ENCODE results near the gene SMIM29.

The SMIM29 gene

GRCh38 chr6:34236443-34237315 is 12.1 kb downstream of the SMIM29 start, which contains the start of gene HMGA1:
Gene HMGA1 (plus strand): TSS chr6:34236873. CDS start chr6:34240781, 3,908 bp downstream.
- H3K27me3 ChIP-seq (ENCODE audit: control insufficient read depth, insufficient read depth, low read length), result no peaks in the 10 kb centered on the region
- H3K4me1 ChIP-seq (ENCODE audit: control insufficient read depth, insufficient read depth, low read length), result peaks cover 26% of the 10 kb centered on the region
- no peaks in the 10 kb centered on the region for H3K9me3 ChIP-seq (ENCODE audit: control insufficient read depth, low read length)
- peak within 1 kb of the TSS; percentile 75 for H3K4me3 ChIP-seq (ENCODE audit: low read length)
- H3K9ac ChIP-seq (ENCODE audit: low read length), result peak within 1 kb of the TSS; percentile 95
- no peaks in the 10 kb centered on the region for H3K36me3 ChIP-seq (ENCODE audit: control insufficient read depth, insufficient read depth, low read length)

- H3K9ac ChIP-seq (ENCODE audit: low read length), result peak overlapping the region; percentile 95
These were observed 12.7 kb downstream of the SMIM29 start for GRCh38 chr6:34236131-34236442.

GRCh38 chr6:34235307-34236130 is 13.3 kb downstream of the SMIM29 start:
- Histone ChIP-seq H3K27me3 (ENCODE audit: control insufficient read depth, insufficient read depth, low read length) (no peaks in the 10 kb centered on the region), H3K4me3 (ENCODE audit: low read length) (peak overlapping the region; percentile 75), H3K9ac (ENCODE audit: low read length) (peak overlapping the region; percentile 95), H3K36me3 (ENCODE audit: control insufficient read depth, insufficient read depth, low read length) (no peaks in the 10 kb centered on the region), H3K4me1 (ENCODE audit: control insufficient read depth, insufficient read depth, low read length) (peaks cover 26% of the 10 kb centered on the region), H3K9me3 (ENCODE audit: control insufficient read depth, low read length) (no peaks in the 10 kb centered on the region)

More at GRCh38 chr6:34236131-34236442, 12.7 kb downstream of the SMIM29 start:
- Histone ChIP-seq H3K4me1 (ENCODE audit: control insufficient read depth, insufficient read depth, low read length) (peaks cover 26% of the 10 kb centered on the region), H3K27me3 (ENCODE audit: control insufficient read depth, insufficient read depth, low read length) (no peaks in the 10 kb centered on the region), H3K36me3 (ENCODE audit: control insufficient read depth, insufficient read depth, low read length) (no peaks in the 10 kb centered on the region), H3K9me3 (ENCODE audit: control insufficient read depth, low read length) (no peaks in the 10 kb centered on the region), H3K4me3 (ENCODE audit: low read length) (peak overlapping the region; percentile 75)

- peaks cover 21% of the 10 kb centered on the region for H3K4me1 ChIP-seq (ENCODE audit: control insufficient read depth, insufficient read depth, low read length)
- no peaks in the 10 kb centered on the region for H3K9me3 ChIP-seq (ENCODE audit: control insufficient read depth, low read length)
- no peaks in the 10 kb centered on the region for H3K27me3 ChIP-seq (ENCODE audit: control insufficient read depth, insufficient read depth, low read length)
- no peak overlapping the region for H3K4me3 ChIP-seq (ENCODE audit: low read length)
- no peak overlapping the region for H3K9ac ChIP-seq (ENCODE audit: low read length)
- H3K36me3 ChIP-seq (ENCODE audit: control insufficient read depth, insufficient read depth, low read length), result no peaks in the 10 kb centered on the region
These were observed 14.0 kb downstream of the SMIM29 start for GRCh38 chr6:34234667-34235306.

- H3K9me3 ChIP-seq (ENCODE audit: control insufficient read depth, low read length), result no peaks in the 10 kb centered on the region
- H3K4me1 ChIP-seq (ENCODE audit: control insufficient read depth, insufficient read depth, low read length), result peaks cover 17% of the 10 kb centered on the region
- H3K27me3 ChIP-seq (ENCODE audit: control insufficient read depth, insufficient read depth, low read length), result no peaks in the 10 kb centered on the region
These were observed 14.9 kb downstream of the SMIM29 start for GRCh38 chr6:34233867-34234266.

GRCh38 chr6:34232901-34233300 is 15.9 kb downstream of the SMIM29 start:
- Histone ChIP-seq H3K36me3 (ENCODE audit: control insufficient read depth, insufficient read depth, low read length) (no peaks in the 10 kb centered on the region), H3K9ac (ENCODE audit: low read length) (no peak overlapping the region), H3K9me3 (ENCODE audit: control insufficient read depth, low read length) (no peaks in the 10 kb centered on the region), H3K4me3 (ENCODE audit: low read length) (no peak overlapping the region), H3K4me1 (ENCODE audit: control insufficient read depth, insufficient read depth, low read length) (peaks cover 10% of the 10 kb centered on the region), H3K27me3 (ENCODE audit: control insufficient read depth, insufficient read depth, low read length) (no peaks in the 10 kb centered on the region)

More at GRCh38 chr6:34233867-34234266, 14.9 kb downstream of the SMIM29 start:
- Histone ChIP-seq H3K4me3 (ENCODE audit: low read length) (no peak overlapping the region), H3K36me3 (ENCODE audit: control insufficient read depth, insufficient read depth, low read length) (no peaks in the 10 kb centered on the region), H3K9ac (ENCODE audit: low read length) (no peak overlapping the region)

GRCh38 chr6:34231566-34232336 is 17.1 kb downstream of the SMIM29 start:
- H3K36me3 ChIP-seq (ENCODE audit: control insufficient read depth, insufficient read depth, low read length), result no peaks in the 10 kb centered on the region
- no peak overlapping the region for H3K4me3 ChIP-seq (ENCODE audit: low read length)
- H3K9me3 ChIP-seq (ENCODE audit: control insufficient read depth, low read length), result no peaks in the 10 kb centered on the region
- peaks cover 13% of the 10 kb centered on the region for H3K4me1 ChIP-seq (ENCODE audit: control insufficient read depth, insufficient read depth, low read length)
- H3K9ac ChIP-seq (ENCODE audit: low read length), result no peak overlapping the region
- H3K27me3 ChIP-seq (ENCODE audit: control insufficient read depth, insufficient read depth, low read length), result no peaks in the 10 kb centered on the region

- Histone ChIP-seq H3K4me3 (ENCODE audit: low read length) (no peak overlapping the region), H3K4me1 (ENCODE audit: control insufficient read depth, insufficient read depth, low read length) (peaks cover 13% of the 10 kb centered on the region), H3K9ac (ENCODE audit: low read length) (no peak overlapping the region), H3K36me3 (ENCODE audit: control insufficient read depth, insufficient read depth, low read length) (no peaks in the 10 kb centered on the region), H3K27me3 (ENCODE audit: control insufficient read depth, insufficient read depth, low read length) (no peaks in the 10 kb centered on the region), H3K9me3 (ENCODE audit: control insufficient read depth, low read length) (no peaks in the 10 kb centered on the region)
These were observed 18.0 kb downstream of the SMIM29 start for GRCh38 chr6:34230653-34231371.

- H3K4me3 ChIP-seq (ENCODE audit: low read length), result no peak overlapping the region
These were observed 18.9 kb downstream of the SMIM29 start for GRCh38 chr6:34229877-34230276.

GRCh38 chr6:34227761-34228421 is 20.9 kb downstream of the SMIM29 start:
- Histone ChIP-seq H3K36me3 (ENCODE audit: control insufficient read depth, insufficient read depth, low read length) (no peaks in the 10 kb centered on the region), H3K9me3 (ENCODE audit: control insufficient read depth, low read length) (no peaks in the 10 kb centered on the region), H3K4me1 (ENCODE audit: control insufficient read depth, insufficient read depth, low read length) (peaks cover 28% of the 10 kb centered on the region), H3K9ac (ENCODE audit: low read length) (no peak overlapping the region), H3K4me3 (ENCODE audit: low read length) (no peak overlapping the region), H3K27me3 (ENCODE audit: control insufficient read depth, insufficient read depth, low read length) (no peaks in the 10 kb centered on the region)

More at GRCh38 chr6:34229877-34230276, 18.9 kb downstream of the SMIM29 start:
- Histone ChIP-seq H3K27me3 (ENCODE audit: control insufficient read depth, insufficient read depth, low read length) (no peaks in the 10 kb centered on the region), H3K36me3 (ENCODE audit: control insufficient read depth, insufficient read depth, low read length) (no peaks in the 10 kb centered on the region), H3K4me1 (ENCODE audit: control insufficient read depth, insufficient read depth, low read length) (peaks cover 14% of the 10 kb centered on the region), H3K9me3 (ENCODE audit: control insufficient read depth, low read length) (no peaks in the 10 kb centered on the region), H3K9ac (ENCODE audit: low read length) (no peak overlapping the region)
